Renal pelvis (tissue), 4 donors: ENCODE data around the gene ATRX. TPM values are rescaled to one million over a fixed set of nuclear protein-coding genes. Genes with fewer than 3 reads are reported as not detected.
"Not testable (repeated sequence)": the region's sequence is repeated elsewhere in the genome, so short reads cannot be mapped to it uniquely, and the experiment has no call there.

Experiments
- DNase-seq: peaks from one replicate; pipeline ENCODE4 v3.0.0-alpha.2; 2013
- polyA plus RNA-seq, 3 donors: library from polyadenylated mRNA; unstranded; fragments of 120-200 nt; gene quantifications; one replicate each; pipeline ENCODE4 v1.2.1, GENCODE V29; 2013; ENCODE audit not compliant: insufficient read length in 3 of 3

ATRX gene
- polyA plus RNA-seq, 3 donors = 72.8 to 96.6 (median 77.7) TPM

GRCh38 chrX:77628294-77629025, 157.6 kb downstream of the ATRX start:
- no peak for DNase-seq

GRCh38 chrX:77622672-77623071, 163.3 kb downstream of the ATRX start:
- DNase-seq = no peak

- DNase-seq = no peak
Measured at GRCh38 chrX:77622233-77622632, 163.8 kb downstream of the ATRX start.

- DNase-seq = not testable (repeated sequence)
Measured at GRCh38 chrX:77621453-77621852, 164.6 kb downstream of the ATRX start.

- DNase-seq = no peak
Measured at GRCh38 chrX:77617206-77617605, 168.8 kb downstream of the ATRX start.

GRCh38 chrX:77603635-77604336, 182.2 kb downstream of the ATRX start:
- DNase-seq = no peak

- no peak for DNase-seq
Measured at GRCh38 chrX:77597511-77597910, 188.5 kb downstream of the ATRX start.

GRCh38 chrX:77597090-77597489, 188.9 kb downstream of the ATRX start:
- no peak for DNase-seq

GRCh38 chrX:77595848-77596247, 190.2 kb downstream of the ATRX start:
- no peak for DNase-seq

- no peak for DNase-seq
Measured at GRCh38 chrX:77572322-77572721, 213.7 kb downstream of the ATRX start.

GRCh38 chrX:77565278-77565677, 220.7 kb downstream of the ATRX start:
- DNase-seq = no peak

- DNase-seq = no peak
Measured at GRCh38 chrX:77564823-77565222, 221.2 kb downstream of the ATRX start.

GRCh38 chrX:77561372-77561771, 224.6 kb downstream of the ATRX start:
- no peak for DNase-seq

GRCh38 chrX:77556276-77556675, 229.7 kb downstream of the ATRX start:
- DNase-seq = no peak

GRCh38 chrX:77548751-77549150, 237.3 kb downstream of the ATRX start:
- no peak for DNase-seq

- not testable (repeated sequence) for DNase-seq
Measured at GRCh38 chrX:77539778-77540177, 246.2 kb downstream of the ATRX start.

- not testable (repeated sequence) for DNase-seq
Measured at GRCh38 chrX:77531261-77531660, 254.8 kb downstream of the ATRX start.

GRCh38 chrX:77528034-77528433, 258.0 kb downstream of the ATRX start:
- DNase-seq = no peak

- peak; percentile 9 for DNase-seq
Measured at GRCh38 chrX:77527233-77528001, 258.6 kb downstream of the ATRX start.

- DNase-seq = no peak
Measured at GRCh38 chrX:77519765-77520164, 266.3 kb downstream of the ATRX start.

- no peak for DNase-seq
Measured at GRCh38 chrX:77514177-77514576, 271.8 kb downstream of the ATRX start.

- no peak for DNase-seq
Measured at GRCh38 chrX:77510007-77510406, 276.0 kb downstream of the ATRX start.

- no peak for DNase-seq
Measured at GRCh38 chrX:77505227-77505626, 280.8 kb downstream of the ATRX start.
